ENCODE data around the gene LDLRAD3.

The LDLRAD3 gene

DNA sequence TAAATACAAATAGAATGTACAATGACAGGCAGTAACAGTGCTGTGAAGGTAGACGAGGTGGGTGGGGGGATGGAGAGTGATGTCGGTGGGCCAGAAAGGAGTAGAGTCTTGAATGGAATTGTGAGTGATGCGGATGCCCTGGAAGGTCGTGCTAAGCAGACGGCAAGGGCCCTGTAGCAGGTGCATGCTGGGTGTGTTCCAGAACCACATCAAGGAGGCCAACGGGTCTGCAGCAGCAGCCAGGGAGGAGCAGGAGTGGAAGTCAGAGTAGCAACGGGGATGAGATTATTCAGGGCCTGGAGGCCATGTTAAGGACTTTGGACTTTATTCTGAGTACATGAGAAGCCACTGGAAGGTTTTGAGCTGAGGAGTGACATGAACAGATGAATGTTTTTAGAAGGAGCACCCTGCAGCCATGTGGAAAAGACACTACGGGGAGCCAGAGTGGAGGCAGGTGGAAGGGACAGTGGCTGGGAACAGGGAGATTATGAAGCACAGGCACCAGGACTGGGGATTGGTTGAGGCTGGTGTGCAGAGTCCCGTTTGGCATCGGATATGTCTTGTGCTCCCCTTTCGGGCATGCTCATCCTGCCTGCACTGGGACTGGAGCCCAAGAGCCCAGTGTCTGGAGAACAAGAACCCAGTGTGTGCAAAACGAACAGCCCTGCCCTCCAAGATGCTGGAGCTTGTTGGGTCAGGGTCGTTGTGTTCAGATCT lies 271.3 kb downstream of the LDLRAD3 start:
- DNase-seq = no peak

DNA sequence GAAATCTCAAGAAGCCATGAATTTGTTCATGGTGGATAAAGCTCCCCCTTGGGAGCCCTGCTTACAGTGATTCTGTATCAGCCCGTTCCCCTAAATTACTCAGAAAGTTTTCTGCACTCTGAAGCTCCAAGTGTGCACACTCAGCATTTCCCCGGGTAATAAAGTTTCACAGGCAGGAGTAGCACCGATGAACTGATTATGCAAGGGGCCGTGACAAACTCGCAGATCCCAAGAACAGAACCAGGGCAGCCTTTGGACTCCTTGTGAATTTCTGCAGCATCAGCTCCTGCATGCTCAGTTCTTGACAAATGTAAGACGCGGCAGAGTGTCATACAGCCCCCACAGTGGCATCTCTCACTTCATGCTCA lies 271.8 kb downstream of the LDLRAD3 start:
- no peak for DNase-seq

DNA sequence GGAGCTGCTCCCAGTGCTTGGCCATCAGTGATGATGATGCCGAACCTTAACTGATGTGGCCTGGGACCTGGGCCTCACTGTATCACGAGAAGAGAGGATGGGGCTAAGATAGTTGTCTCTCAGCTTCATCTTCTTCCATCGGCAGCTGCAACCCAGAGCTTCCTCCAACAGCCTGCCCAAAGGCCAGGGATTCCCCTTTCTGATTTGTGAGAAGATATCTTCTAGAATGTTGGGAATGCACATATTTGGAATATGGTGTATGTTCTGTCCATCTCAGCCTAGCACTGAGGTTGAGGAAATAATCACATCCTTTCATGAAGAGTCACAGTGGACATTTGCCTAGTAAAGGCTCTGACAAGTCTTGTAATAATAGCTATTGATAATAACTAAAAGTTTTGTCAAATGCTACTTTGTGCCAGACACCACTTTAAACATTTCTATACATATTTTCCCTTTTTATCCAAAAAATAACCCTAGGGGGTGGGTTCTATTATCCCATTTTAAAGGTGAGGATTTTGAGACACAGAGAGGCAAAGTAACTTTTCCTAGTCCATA lies 272.3 kb downstream of the LDLRAD3 start:
- no peak for DNase-seq

DNA sequence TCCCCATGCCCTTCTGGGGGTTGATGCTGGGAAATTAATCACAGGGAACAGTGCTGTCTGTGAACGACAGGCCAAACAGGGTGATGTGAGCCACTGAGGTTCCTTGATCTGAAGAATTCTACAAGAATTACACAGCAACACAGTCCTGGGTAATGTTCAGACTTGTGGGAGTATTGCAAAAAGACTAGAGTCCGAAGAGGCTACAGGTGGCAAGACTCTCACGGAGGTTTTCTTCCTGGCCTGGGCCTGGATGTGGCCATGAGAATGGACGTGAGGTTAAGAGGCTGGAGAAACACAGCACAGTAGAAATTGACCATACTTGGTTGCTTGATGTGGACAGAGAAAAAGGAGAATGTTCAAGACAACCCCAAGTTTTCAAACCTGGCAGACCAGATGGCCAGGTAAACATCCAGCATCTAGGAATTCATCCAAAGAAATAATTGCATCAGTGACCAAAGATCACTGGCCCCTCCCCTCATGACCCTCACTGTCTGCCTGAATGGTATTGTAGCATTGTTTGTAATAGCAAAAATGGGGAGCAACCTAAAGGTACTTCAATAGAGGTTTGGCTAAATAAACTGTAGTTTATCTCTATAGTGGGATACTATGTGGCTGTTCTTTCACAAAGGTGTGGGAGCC lies 274.5 kb downstream of the LDLRAD3 start:
- DNase-seq = no peak

DNA sequence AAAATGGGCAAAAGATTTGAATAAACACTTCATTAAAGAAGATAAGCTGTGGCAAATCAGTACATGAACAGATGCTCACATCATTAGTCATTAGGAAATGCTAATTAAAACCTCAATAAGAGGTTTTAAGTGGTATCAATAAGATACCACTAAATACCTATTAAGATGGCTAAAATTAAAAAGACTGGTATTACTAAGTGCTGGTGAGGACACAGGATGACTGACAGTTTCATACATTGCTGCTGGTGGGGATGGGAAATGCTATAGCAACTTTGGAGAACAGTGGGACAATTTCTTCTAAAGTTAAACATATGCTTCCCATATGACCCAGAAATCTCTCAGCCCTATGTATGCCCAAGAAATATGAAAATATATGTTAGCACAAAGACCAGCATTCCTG lies 276.1 kb downstream of the LDLRAD3 start:
- DNase-seq = no peak

DNA sequence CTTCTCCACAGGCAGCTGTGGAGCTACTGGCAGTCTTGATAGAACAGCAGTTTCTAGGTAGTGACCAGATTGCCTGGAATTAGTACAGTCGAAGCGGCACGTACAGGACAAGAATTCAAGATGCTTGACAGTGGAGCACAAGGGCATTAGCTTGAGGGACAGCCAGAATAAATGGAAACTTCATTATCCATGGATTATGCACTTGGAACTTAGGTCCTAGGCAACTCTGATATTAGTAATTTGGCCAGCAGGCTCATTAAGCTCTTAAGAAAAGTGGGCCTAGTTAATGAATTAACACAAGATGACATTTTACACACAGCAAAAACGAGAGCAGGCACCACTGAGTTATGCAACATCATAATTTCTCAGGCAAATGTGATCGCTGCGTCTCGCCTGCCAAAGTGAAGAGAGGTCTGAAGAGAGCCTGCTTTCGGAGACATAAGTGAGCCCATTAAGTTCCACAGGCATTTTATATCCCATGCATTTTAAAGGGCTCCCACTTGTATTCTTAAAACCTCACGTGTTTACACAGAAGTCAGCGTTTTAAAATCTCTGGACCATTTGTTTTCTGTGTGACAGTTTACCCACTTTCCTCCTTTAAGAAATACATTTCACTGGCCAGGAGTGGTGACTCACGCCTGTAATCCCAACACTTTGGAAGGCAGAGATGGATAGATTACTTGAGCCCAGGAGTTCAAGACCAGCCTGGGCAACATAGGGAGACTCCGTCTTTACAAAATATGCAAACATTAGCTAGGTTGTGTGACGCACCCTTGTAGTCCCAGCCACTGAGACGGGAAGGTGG lies 279.2 kb downstream of the LDLRAD3 start:
- no peak for DNase-seq

DNA sequence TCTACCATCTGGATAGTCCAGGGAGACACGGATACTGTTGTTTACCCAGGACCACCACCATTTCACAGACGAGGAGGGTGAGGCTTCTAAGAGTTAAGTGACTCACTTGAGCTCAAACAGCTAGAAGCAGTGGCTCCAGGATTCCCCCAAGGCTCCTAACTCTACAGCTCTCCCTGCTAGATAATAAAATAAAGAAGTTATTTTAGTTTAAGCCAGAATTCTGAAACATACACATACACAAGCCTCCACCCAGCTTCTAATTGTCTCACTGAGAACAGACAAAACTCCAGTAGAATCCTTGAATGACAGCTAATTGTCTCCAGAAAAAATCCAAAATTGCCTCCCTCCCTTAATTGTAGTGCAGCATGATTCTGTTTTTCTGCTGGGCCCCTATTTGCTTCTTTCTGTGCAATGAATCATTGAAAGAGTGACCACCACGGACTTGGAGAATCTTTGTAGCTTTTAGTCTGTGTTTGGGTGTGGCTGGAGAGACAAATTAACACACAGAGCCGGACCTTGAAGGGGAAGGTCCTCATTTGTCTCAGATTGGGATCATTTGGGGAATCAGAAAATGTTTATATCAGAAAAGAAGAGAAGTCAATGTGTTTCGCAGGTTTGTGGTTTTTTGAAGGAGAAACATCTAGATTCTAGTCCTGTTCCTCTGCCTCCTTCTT lies 280.5 kb downstream of the LDLRAD3 start:
- no peak for DNase-seq

DNA sequence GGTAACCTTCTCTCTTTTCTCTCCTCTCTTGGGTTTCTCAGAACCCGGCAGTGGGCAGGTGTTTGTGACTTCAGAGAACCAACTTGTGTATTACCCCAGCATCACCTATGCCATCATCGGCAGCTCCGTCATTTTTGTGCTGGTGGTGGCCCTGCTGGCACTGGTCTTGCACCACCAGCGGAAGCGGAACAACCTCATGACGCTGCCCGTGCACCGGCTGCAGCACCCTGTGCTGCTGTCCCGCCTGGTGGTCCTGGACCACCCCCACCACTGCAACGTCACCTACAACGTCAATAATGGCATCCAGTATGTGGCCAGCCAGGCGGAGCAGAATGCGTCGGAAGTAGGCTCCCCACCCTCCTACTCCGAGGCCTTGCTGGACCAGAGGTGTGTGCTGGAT lies 283.2 kb downstream of the LDLRAD3 start:
- DNase-seq = no peak

DNA sequence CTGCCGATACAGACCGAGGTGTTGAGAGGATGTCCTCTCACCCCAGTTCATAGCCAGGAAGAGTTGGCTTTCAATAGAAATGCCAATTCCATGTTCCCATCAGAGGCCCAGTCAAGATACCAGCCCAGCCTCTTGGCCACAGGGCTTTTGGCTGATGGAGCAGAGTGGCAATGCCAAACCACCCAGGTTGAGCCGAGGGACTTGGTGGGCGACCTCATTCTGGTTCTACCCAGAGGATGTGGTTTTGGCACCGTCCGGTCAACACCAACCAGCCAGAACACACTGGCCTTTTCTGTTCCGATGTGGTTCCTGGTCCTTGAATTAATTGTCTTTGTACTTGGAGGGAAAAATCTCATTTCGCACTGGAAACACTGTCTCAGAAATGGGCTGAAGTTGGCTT lies 284.8 kb downstream of the LDLRAD3 start:
- DNase-seq = no peak

DNA sequence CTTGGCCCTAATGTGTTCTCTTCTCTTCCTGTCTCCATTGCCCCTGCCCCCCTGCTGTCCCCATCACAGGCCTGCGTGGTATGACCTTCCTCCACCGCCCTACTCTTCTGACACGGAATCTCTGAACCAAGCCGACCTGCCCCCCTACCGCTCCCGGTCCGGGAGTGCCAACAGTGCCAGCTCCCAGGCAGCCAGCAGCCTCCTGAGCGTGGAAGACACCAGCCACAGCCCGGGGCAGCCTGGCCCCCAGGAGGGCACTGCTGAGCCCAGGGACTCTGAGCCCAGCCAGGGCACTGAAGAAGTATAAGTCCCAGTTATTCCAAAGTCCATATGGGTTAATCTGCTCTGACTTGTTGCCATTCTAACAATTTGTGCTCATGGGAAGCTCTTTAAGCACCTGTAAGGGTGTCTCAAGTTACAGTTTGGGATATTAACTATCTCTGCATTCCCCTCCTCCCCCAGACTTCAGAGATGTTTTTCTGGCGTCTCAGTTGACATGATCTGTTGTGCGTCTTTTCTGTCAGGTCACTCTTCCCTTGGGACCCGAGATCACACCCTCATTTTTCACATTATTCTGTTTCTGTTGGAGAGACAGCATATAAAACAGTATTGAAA lies 285.3 kb downstream of the LDLRAD3 start:
- no peak for DNase-seq

DNA sequence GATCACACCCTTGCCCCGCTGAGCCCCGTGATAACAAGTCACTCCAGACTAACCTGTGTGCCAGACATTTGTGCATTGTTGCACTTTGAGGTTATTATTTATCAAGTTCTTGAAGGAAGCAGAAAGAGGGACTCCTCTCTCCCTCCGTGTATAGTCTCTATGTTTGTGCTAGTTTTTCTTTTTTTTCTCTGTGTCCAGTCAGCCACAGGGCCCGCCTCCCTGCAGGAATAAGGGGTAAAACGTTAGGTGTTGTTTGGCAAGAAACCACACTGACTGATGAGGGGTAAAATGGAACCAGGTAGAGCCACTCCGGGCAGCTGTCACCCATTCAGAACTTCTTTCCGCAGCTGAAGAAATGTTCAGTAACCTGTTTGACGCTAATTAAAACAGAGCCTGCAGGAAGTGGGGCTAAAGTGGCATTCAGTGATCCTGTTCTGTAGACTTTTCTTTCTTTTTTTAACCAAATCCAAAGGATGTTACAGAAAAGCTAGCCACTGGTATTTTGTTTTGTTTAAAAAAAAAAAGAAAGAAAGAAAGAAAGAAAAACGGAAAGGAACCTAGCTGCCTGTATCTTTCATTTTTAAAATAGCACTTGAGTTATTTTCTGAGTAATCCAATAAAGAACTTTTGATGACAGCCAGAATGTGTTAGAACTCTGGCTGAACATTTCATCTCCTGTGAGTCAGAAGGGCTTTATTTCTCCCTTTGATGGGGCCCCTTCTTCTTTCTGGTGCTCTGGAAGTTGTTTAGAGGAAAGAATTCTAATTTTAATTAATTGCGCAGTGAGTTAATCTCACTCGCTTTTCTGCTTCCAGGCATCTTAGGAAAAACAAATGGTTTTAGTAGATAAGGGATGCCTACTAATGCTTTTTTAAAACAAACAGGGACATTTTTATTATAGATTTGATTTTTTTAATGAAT lies 287.2 kb downstream of the LDLRAD3 start:
- peak; percentile 72 for DNase-seq

DNA sequence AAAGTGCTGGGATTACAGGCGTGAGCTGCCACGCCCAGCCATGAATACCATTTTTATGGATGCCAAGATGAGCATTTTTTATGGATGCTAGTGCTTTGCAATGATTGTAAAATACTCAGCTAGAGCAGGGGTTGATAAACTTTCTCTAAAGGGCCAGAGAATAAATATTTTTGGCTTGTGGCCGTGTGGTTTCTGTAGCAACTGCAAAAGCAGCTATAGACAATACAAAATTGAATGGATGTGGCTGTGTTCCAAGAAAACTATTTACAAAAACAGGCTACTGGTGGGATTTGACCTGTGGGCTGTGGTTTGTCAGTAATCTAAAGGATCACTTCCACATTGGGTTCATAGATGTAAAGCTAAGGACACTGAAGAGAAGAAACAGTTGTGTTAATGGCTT lies 289.3 kb downstream of the LDLRAD3 start:
- peak; percentile 33 for DNase-seq

DNA sequence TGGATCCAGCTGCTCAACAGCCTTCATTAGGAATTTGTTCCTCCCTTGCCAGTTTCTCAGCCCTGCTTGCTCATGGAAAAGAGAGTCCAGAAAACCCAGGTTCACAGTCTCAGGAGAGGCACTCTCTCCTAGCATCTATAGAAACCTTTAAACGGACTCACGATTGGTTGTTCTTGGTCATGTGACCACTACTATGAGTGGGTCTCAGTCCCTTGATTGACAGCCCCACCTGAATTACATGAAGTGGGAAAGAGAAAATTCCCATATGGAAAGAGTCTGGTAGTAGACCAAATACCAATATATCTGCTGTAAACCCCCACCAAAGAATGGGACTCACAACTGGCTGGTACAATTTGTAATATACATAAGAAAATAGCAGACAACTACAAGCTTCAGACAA lies 291.0 kb downstream of the LDLRAD3 start:
- DNase-seq = no peak

DNA sequence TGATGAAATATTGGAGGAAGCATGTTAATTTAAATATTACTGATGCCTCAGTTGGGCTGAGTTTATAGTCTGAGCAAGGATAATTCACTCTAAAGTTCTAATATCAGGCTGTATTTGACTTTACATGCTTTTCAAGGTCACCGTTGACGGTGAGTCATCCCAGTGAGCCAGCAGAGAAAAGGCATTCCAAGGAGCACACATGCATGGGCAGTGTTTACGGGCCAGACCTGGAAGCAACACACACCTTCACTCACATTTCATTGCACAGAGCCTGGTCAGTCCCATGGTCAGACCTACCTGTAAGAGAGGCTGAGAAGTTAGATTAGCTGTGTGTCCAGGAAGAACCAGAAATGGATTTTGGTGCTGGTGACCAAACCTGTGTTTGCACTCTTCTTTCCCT lies 291.9 kb downstream of the LDLRAD3 start:
- DNase-seq = no peak

DNA sequence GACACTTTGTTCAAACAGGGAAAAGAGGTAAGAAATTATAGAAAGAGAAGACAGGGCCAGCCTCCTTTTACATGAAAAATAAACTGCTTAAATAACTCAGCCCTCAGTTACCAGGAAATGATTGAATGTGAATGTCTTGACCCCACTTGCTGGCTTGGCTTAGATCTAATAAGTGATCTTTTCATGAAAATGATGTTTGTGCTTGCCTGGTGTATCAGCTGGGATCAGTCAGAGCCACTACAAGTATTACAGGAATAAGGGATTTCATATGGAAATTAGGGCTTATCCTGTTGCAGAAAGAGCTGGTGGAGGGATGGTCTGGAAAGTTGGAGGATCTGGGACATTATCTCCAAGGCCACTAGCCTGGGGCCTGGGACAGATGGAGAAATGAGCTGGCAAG lies 293.5 kb downstream of the LDLRAD3 start:
- no peak for DNase-seq

DNA sequence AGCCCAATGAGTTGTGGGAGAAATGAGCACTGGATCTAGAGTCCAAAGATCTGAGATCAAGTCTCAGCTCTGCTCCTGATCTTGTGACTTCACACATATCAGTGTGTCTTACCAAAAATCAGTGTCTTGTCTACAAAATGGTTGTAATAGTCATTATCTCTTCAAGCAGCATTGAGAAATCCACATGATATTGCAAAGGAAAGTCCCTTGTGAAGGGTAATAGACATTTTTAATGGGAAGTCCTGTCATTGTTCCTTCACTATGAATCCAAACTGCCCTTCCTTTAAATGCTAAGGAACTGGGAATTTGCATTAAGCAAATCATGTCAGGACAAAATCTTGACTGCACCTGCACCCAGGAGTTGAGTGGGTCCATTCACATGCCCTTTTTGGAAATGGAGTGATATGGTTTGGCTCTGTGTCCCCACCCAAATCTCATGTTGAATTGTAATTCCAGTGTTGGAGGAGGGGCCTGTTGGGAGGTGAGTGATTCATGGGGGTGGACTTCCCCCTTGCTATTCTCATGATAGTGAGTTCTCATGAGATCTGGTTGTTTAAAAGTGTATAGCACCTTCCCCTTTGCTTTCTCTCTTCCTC lies 294.3 kb downstream of the LDLRAD3 start:
- DNase-seq = no peak

DNA sequence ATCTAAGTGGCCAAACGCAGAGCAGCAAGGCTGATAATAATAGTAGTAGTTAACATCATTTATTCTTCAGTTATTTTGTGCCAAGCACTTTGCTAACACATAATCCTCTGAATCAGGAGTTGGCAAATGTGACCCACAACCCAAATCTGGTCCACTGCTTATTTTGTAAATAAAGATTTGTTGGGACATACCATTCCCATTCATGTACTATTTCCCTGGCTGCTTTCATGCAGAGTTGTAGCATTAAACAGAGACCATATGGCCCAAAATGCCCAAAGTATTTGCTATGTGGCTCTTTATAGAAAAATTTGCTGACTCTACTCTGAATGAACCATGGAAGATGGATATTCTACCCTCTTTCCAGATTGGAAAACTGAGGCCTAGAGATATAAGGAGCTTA lies 295.0 kb downstream of the LDLRAD3 start:
- no peak for DNase-seq

DNA sequence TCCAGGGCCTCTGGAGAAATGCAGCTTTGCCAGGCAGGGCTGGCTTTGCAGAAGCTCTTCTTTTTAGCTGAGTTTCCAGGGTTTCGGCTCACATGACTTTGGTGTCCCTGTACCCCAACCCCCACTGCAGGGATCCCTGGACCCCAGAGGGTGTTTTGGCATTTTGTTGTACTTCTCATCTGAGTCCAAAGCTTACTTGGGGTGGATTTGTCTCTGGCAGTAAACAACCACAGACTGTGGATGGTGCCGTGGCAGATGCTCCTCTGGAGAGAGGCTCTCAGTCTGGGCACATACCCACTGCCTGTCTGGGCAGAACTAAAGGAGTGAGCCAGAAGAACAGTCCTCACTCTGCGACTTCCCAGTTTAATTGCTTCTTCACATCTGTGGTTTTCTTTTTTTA lies 295.8 kb downstream of the LDLRAD3 start:
- no peak for DNase-seq

DNA sequence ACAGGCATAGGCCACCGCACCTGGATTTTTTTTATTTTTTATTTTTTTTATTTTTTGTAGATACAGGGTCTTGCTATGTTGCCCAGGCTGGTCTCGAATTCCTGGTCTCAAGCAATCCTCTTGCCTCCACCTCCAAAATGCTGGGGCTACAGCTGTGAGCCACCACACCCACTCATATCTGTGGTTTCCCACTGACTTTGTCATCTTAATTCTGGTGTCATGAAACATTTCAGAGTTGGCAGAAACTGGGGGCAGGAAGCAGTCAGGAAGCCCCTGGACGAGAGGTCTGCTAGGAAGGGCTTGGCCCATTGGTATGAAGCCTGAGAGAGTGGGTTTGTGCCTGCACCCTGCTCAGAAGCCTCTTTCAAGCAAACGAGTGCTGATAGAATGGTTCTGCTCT lies 296.3 kb downstream of the LDLRAD3 start:
- DNase-seq = peak; percentile 35

DNA sequence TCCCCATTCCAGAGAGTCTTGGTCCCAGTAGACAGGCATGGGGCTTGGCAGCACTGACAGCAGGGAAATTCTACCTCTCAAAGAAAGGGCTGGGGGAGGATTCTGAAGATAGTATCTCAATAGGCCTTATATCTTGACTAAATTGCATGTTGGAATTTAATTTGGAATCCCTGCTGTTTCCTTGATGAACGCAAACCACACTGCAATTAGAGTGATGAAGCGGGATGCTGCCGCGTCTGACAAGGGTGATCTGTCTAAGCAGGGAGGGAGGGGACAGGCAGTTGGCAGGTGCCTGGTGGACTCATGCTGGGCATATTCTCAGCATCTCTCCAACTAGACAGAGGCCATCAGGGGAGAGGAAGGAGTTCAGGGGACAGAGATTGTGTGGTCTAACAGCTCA lies 296.9 kb downstream of the LDLRAD3 start:
- DNase-seq = no peak

DNA sequence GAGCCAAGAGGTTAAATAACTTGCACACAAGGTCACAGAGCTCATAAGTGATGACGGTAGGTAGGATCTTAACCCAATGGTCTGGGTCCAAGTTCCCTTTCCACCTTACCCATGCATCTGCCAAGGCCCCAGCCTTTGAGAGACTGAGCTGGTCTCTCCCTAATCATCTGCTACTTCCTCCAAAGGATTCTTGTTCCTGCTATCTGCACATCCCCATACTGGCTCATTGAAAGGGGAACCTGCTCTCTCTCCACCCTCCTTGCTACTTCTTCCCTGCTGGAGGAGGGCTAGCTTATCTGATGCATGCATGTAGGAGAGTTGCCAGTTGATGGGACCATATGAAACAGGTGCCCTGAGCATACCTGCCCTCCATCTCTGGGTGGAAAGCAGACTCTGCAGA lies 297.6 kb downstream of the LDLRAD3 start:
- no peak for DNase-seq

All from fibroblast of skin of scalp (primary cell).